ENCODE data around the gene PIGL. TPM values are rescaled to one million over a fixed set of nuclear protein-coding genes. Genes with fewer than 3 reads are reported as not detected.

The PIGL gene
- total RNA-seq, 1 donor from 2014 or later: 28.6 TPM

DNA sequence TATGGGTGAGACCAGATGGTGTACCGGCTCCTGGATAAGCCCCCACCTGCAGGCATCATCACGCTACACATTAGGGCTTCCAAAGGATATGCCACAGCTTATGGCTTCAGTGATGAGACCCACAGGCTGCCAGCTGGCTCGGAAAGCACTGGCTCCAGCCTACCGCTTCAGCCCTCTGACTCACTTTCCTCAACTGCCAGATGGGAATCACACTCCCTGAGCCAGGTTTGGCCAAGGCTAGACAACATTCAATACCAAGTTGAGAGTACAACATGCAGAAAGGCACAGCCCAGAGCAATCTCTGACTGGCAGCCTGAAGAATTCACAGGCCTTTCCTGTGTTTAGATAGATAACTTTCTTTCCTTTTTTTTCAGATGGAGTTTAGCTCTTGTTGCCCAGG is 126.0 kb downstream of the PIGL start:
- Mint-ChIP-seq H3K27me3 (ENCODE audit: unreplicated experiment) (no peaks in the 10 kb centered on the region), H3K27ac (ENCODE audit: unreplicated experiment) (no peak overlapping the region), H3K36me3 (ENCODE audit: unreplicated experiment) (peaks cover 10% of the 10 kb centered on the region), H3K4me1 (ENCODE audit: unreplicated experiment) (no peaks in the 10 kb centered on the region), H3K4me3 (ENCODE audit: unreplicated experiment) (no peak overlapping the region), H3K9me3 (ENCODE audit: unreplicated experiment) (no peaks in the 10 kb centered on the region)
- TF ChIP-seq, protein P1, sequence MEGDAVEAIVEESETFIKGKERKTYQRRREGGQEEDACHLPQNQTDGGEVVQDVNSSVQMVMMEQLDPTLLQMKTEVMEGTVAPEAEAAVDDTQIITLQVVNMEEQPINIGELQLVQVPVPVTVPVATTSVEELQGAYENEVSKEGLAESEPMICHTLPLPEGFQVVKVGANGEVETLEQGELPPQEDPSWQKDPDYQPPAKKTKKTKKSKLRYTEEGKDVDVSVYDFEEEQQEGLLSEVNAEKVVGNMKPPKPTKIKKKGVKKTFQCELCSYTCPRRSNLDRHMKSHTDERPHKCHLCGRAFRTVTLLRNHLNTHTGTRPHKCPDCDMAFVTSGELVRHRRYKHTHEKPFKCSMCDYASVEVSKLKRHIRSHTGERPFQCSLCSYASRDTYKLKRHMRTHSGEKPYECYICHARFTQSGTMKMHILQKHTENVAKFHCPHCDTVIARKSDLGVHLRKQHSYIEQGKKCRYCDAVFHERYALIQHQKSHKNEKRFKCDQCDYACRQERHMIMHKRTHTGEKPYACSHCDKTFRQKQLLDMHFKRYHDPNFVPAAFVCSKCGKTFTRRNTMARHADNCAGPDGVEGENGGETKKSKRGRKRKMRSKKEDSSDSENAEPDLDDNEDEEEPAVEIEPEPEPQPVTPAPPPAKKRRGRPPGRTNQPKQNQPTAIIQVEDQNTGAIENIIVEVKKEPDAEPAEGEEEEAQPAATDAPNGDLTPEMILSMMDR (IDR thresholded peaks at IDR 0.05): no peak
- no peak for DNase-seq (ENCODE audit: extremely low spot score, unreplicated experiment)

DNA sequence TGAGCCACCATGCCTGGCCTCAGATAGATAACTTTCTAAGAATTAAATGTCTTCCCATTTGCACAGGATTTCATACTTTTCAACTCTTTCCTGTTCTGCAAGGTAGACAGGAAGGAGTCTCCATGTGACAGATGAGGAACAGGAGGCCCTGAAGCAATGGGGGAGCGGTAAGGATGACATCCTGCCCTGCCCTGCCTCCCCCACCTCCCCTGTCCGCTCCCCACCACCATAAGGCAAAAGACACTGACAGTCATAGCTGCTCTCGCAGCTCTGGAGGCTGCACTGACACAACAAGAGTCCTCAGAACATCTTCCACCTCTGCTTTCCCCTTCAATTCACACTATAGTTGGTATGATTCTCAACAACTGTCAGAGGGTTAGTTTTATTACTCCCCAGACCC is 126.6 kb downstream of the PIGL start:
- DNase-seq (ENCODE audit: extremely low spot score, unreplicated experiment): no peak
- TF ChIP-seq, protein P1 (IDR thresholded peaks at IDR 0.05): no peak
- H3K4me3 Mint-ChIP-seq (ENCODE audit: unreplicated experiment): no peak overlapping the region
- H3K4me1 Mint-ChIP-seq (ENCODE audit: unreplicated experiment): no peaks in the 10 kb centered on the region
- H3K27me3 Mint-ChIP-seq (ENCODE audit: unreplicated experiment): no peaks in the 10 kb centered on the region
- H3K9me3 Mint-ChIP-seq (ENCODE audit: unreplicated experiment): no peaks in the 10 kb centered on the region
- peaks cover 10% of the 10 kb centered on the region for H3K36me3 Mint-ChIP-seq (ENCODE audit: unreplicated experiment)
- no peak overlapping the region for H3K27ac Mint-ChIP-seq (ENCODE audit: unreplicated experiment)

DNA sequence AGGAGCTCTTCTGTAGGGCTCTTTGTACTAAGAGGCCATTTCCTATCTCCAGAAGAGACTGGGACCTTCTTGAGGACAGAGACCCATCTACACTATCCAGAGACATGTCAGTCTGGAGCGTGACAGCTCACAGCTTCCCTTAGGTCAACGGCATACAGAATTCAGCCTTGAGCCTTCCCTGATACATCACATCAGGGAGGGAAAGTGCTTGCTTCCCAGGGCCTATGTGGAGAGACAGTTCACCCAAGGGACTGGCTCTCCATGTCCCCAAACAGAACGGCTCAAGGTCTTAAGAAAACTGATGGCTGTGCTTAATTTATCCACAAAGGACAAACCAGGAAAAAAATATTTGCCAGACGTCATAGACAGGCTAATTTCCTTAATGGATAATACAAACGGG is 128.6 kb downstream of the PIGL start:
- Mint-ChIP-seq H3K4me3 (ENCODE audit: unreplicated experiment) (no peak overlapping the region), H3K27ac (ENCODE audit: unreplicated experiment) (no peak overlapping the region), H3K36me3 (ENCODE audit: unreplicated experiment) (peaks cover 13% of the 10 kb centered on the region), H3K27me3 (ENCODE audit: unreplicated experiment) (no peaks in the 10 kb centered on the region), H3K9me3 (ENCODE audit: unreplicated experiment) (no peaks in the 10 kb centered on the region), H3K4me1 (ENCODE audit: unreplicated experiment) (no peaks in the 10 kb centered on the region)
- DNase-seq (ENCODE audit: extremely low spot score, unreplicated experiment): no peak
- TF ChIP-seq, protein P1 (IDR thresholded peaks at IDR 0.05): no peak

DNA sequence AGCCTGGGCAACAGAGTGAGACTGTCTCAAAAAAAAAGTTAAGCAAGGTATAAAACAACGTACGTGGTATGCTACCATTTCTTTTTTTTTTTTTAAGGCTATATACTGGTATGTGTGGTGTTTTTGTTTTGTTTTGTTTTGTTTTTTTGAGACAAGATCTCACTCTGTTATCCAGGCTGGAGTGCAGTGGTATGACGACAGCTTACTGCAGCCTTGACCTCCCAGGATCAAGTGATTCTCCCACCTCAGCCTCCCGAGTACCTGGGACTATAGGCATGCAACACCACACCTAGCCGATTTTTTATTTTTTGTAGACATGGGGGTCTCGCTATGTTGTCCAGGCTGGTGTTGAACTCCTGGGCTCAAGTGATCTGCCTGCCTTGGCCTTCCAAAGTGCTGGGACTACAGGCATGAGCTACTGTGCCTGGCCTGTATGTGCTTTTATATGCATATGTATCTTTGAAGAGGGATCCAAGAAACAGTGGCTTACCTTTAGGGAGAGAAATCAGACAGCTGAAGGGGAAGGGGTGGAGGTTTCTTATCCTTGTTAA is 129.8 kb downstream of the PIGL start:
- DNase-seq (ENCODE audit: extremely low spot score, unreplicated experiment): no peak
- Mint-ChIP-seq H3K36me3 (ENCODE audit: unreplicated experiment) (peaks cover 13% of the 10 kb centered on the region), H3K4me3 (ENCODE audit: unreplicated experiment) (no peak overlapping the region), H3K9me3 (ENCODE audit: unreplicated experiment) (no peaks in the 10 kb centered on the region), H3K27me3 (ENCODE audit: unreplicated experiment) (no peaks in the 10 kb centered on the region), H3K27ac (ENCODE audit: unreplicated experiment) (no peak overlapping the region), H3K4me1 (ENCODE audit: unreplicated experiment) (peaks cover 6% of the 10 kb centered on the region)
- TF ChIP-seq, protein P1 (IDR thresholded peaks at IDR 0.05): no peak

DNA sequence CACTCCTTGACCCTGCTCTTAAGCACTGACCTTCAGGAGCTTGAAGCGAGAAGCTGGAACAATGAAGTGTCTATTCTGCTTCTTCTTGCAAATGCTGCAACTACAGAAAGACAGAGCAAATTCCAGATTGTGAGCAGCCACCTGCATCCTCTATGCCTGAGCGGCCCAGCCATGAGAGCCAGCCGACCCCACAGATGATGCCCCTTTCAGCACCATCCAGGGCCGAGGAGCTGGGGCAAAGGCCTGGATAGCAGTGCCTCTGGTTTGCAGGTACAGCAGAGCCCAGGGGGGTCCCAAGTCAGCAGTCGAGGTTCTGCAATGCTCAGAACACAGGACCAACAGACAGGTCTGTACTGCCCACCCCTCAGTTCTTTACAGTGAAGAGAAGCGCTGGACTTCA is 131.6 kb downstream of the PIGL start:
- TF ChIP-seq, protein P1 (IDR thresholded peaks at IDR 0.05): no peak
- Mint-ChIP-seq H3K27ac (ENCODE audit: unreplicated experiment) (no peak overlapping the region), H3K36me3 (ENCODE audit: unreplicated experiment) (peaks cover 11% of the 10 kb centered on the region), H3K27me3 (ENCODE audit: unreplicated experiment) (no peaks in the 10 kb centered on the region), H3K4me1 (ENCODE audit: unreplicated experiment) (peaks cover 16% of the 10 kb centered on the region), H3K9me3 (ENCODE audit: unreplicated experiment) (no peaks in the 10 kb centered on the region), H3K4me3 (ENCODE audit: unreplicated experiment) (no peak overlapping the region)
- no peak for DNase-seq (ENCODE audit: extremely low spot score, unreplicated experiment)

Measured in osteocyte (in vitro differentiated cells).